GM10248 (cell line): ENCODE results near the gene AK9.

Experiments
- CTCF ChIA-PET: fragments of 300-600 bp; sonication (Branson Sonifier 250); formaldehyde crosslinking; extraction: SDS; loops from one replicate; lab custom pipeline; 2021; ENCODE audit warnings: antibody characterized with exemption; lab: Yijun Ruan, JAX
- POLR2A ChIA-PET: fragments of 350-650 bp; sonication (Branson Sonifier 250); formaldehyde crosslinking; extraction: SDS; loops from one replicate; lab custom pipeline; 2020; ENCODE audit warnings: antibody characterized with exemption; lab: Yijun Ruan, JAX
- DNase-seq: peaks from one replicate; pipeline ENCODE4 v3.0.0; 2012; ENCODE audit errors: extremely low spot score
- CTCF ChIP-seq: IDR thresholded peaks from 2 replicates; pipeline ENCODE4 v1.5.1; 2012; ENCODE audit warnings: mild to moderate bottlenecking, low read depth; ENCODE audit errors: extremely low read depth, missing control alignments, control extremely low read depth

The AK9 gene

GRCh38 chr6:109722564-109723254 is 31.7 kb upstream of the AK9 start:
- no peak for DNase-seq
- TF ChIP-seq CTCF: no peak
- ChIA-PET CTCF (interaction anchor here (0.9 to 1.8 kb wide), 6 partner anchors 9 to 317 kb away, joined by 3 to 15 read pairs (median 3); no protein-coding TSS in a partner anchor), POLR2A (no interaction called here)

- POLR2A ChIA-PET: no interaction called here
- CTCF ChIA-PET: interaction anchor here (0.9 to 1.8 kb wide), 5 partner anchors 8 to 318 kb away, joined by 3 to 15 read pairs (median 3); no protein-coding TSS in a partner anchor
- no peak for TF ChIP-seq CTCF
- no peak for DNase-seq
These were observed 31.0 kb upstream of the AK9 start for GRCh38 chr6:109722011-109722410.

GRCh38 chr6:109720311-109720710 is 29.3 kb upstream of the AK9 start:
- POLR2A ChIA-PET: no interaction called here
- DNase-seq: no peak
- TF ChIP-seq CTCF: no peak
- CTCF ChIA-PET: interaction anchor here (0.7 to 1.7 kb wide), 4 partner anchors 15 to 333 kb away, joined by 3 to 7 read pairs (median 4); no protein-coding TSS in a partner anchor

GRCh38 chr6:109718991-109719390 is 28.0 kb upstream of the AK9 start:
- TF ChIP-seq CTCF: no peak
- DNase-seq: no peak
- POLR2A ChIA-PET: no interaction called here
- CTCF ChIA-PET: interaction anchor here (0.8 to 6.3 kb wide), 2 partner anchors 14 to 321 kb away, joined by 3 to 43 read pairs; no protein-coding TSS in a partner anchor

GRCh38 chr6:109717971-109718370 is 27.0 kb upstream of the AK9 start:
- POLR2A ChIA-PET: no interaction called here
- no peak for DNase-seq
- TF ChIP-seq CTCF: no peak
- CTCF ChIA-PET: interaction anchor here (2.5 to 6.3 kb wide), 2 partner anchors 13 to 322 kb away, joined by 11 to 43 read pairs; no protein-coding TSS in a partner anchor

- TF ChIP-seq CTCF: no peak
- ChIA-PET CTCF (interaction anchor here (1.8 to 6.3 kb wide), 3 partner anchors 11 to 338 kb away, joined by 6 to 43 read pairs (median 11); no protein-coding TSS in a partner anchor), POLR2A (no interaction called here)
- no peak for DNase-seq
These were observed 24.6 kb upstream of the AK9 start for GRCh38 chr6:109715616-109716015.
